Transverse colon (tissue), 4 donors: ENCODE results near the gene KIF16B.

ENCODE experiments used
- POLR2AphosphoS5 ChIP-seq, 3 donors: sonication (generic); formaldehyde crosslinking; IDR thresholded peaks; one replicate each; pipeline ENCODE4 v1.6.1; 2016; ENCODE audit warnings: antibody characterized with exemption in 3 of 3
- TF ChIP-seq, protein P1 (sequence below), 5 experiments: fragments of 200-600 bp in 3 of 5; fragments of 450-650 bp in 2 of 5; sonication (generic) in 3 of 5; IDR thresholded peaks; 1 replicate in 2 of 5; 2 replicates in 3 of 5; pipeline ENCODE4 v1.5.1; 2016 to 2017; ENCODE audit warnings: antibody characterized with exemption in 5 of 5, inconsistent platforms in 3 of 5, mild to moderate bottlenecking in 2 of 5, moderate library complexity in 1 of 5

DNA sequence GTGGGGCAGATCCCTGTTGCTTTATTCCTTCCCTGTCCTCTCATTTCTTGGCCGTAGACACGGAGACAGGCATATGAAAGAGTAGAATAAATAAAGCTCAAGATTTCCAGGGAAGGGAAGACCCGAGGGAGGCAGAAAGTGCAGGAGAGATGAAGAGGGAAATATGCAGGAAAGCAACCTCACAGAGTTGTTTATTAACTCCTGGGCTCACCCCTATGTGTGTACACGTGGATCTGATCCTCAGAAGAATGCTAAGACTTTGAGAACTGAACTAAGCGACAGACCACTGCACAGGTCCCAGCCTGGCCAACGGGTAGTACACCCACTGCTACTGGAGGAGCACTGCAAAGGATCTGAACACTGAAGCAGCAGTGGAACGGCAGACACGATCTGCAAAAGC, 156.2 kb downstream of the KIF16B start:
- TF ChIP-seq, protein P1, sequence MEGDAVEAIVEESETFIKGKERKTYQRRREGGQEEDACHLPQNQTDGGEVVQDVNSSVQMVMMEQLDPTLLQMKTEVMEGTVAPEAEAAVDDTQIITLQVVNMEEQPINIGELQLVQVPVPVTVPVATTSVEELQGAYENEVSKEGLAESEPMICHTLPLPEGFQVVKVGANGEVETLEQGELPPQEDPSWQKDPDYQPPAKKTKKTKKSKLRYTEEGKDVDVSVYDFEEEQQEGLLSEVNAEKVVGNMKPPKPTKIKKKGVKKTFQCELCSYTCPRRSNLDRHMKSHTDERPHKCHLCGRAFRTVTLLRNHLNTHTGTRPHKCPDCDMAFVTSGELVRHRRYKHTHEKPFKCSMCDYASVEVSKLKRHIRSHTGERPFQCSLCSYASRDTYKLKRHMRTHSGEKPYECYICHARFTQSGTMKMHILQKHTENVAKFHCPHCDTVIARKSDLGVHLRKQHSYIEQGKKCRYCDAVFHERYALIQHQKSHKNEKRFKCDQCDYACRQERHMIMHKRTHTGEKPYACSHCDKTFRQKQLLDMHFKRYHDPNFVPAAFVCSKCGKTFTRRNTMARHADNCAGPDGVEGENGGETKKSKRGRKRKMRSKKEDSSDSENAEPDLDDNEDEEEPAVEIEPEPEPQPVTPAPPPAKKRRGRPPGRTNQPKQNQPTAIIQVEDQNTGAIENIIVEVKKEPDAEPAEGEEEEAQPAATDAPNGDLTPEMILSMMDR (IDR thresholded peaks at IDR 0.05) = no peak
- TF ChIP-seq POLR2AphosphoS5 (IDR thresholded peaks at IDR 0.05) = no peak
